Karpas-422 (cell line): ENCODE data around the gene IMMT. TPM values are rescaled to one million over a fixed set of nuclear protein-coding genes. Genes with fewer than 3 reads are reported as not detected.

Experiments
- DNase-seq: peaks from one replicate; pipeline ENCODE4 v3.0.0-alpha.2; 2015
- H2AFZ ChIP-seq: fragments of 200-600 bp; sonication (generic); 2 replicates; pipeline ENCODE4 v1.6.1; 2014; ENCODE audit warnings: antibody characterized with exemption, low read length, mixed read lengths
- H3K27ac ChIP-seq: fragments of 200-600 bp; sonication (generic); 2 replicates; pipeline ENCODE4 v1.5.1; 2014; ENCODE audit warnings: mild to moderate bottlenecking, low read length, moderate library complexity
- H3K27me3 ChIP-seq: fragments of 200-600 bp; sonication (generic); 2 replicates; pipeline ENCODE4 v1.6.1; 2014; ENCODE audit warnings: low read length, mixed read lengths
- H3K36me3 ChIP-seq: fragments of 200-600 bp; sonication (generic); 2 replicates; pipeline ENCODE4 v1.6.1; 2014; ENCODE audit warnings: low read length, mixed read lengths; ENCODE audit not compliant: insufficient read depth
- H3K4me1 ChIP-seq: fragments of 200-600 bp; sonication (generic); 2 replicates; pipeline ENCODE4 v1.6.1; 2014; ENCODE audit warnings: mild to moderate bottlenecking, low read length, mixed read lengths
- H3K4me2 ChIP-seq: fragments of 200-600 bp; sonication (generic); 2 replicates; pipeline ENCODE4 v1.6.1; 2014; ENCODE audit warnings: low read length, low read depth, mild to moderate bottlenecking; ENCODE audit not compliant: poor library complexity, severe bottlenecking
- H3K4me3 ChIP-seq: fragments of 200-600 bp; sonication (generic); 2 replicates; pipeline ENCODE4 v1.5.1; 2014; ENCODE audit warnings: mild to moderate bottlenecking, antibody characterized with exemption, low read length, mixed read lengths
- H3K79me2 ChIP-seq: fragments of 200-600 bp; sonication (generic); 2 replicates; pipeline ENCODE4 v1.6.1; 2014; ENCODE audit warnings: mild to moderate bottlenecking, low read length, mixed read lengths
- H3K9ac ChIP-seq: fragments of 200-600 bp; sonication (generic); 2 replicates; pipeline ENCODE4 v1.6.0; 2014; ENCODE audit warnings: low read length
- H3K9me2 ChIP-seq: fragments of 200-600 bp; sonication (generic), shearing (Covaris generic); replicated peaks from 2 replicates; pipeline ENCODE4 v1.6.0; 2014; ENCODE audit warnings: mild to moderate bottlenecking, low read length, moderate library complexity; ENCODE audit not compliant: insufficient read depth
- H3K9me3 ChIP-seq: fragments of 300-700, 200-600 bp; sonication (generic); 2 replicates; pipeline ENCODE4 v1.6.1; 2014; ENCODE audit warnings: low read length, mixed read lengths
- H4K20me1 ChIP-seq: fragments of 200-600 bp; sonication (generic); 2 replicates; pipeline ENCODE4 v1.6.1; 2014; ENCODE audit warnings: mild to moderate bottlenecking, antibody characterized with exemption, low read length, low read depth; ENCODE audit not compliant: insufficient read depth
- total RNA-seq: library from RNA; depleted of rRNA; stranded (reverse); fragments of >200 nt; shearing (Covaris generic); gene quantifications from 2 replicates; pipeline ENCODE4 v1.2.3, GENCODE V29; 2014; ENCODE audit warnings: low replicate concordance

Gene IMMT
- total RNA-seq, 1 experiment from 2014 or later = 115 TPM

- Histone ChIP-seq H3K9ac (no peak overlapping the region), H3K27me3 (no peaks in the 10 kb centered on the region), H3K9me2 (no peaks in the 10 kb centered on the region), H3K9me3 (no peaks in the 10 kb centered on the region), H3K27ac (no peak overlapping the region), H2AFZ (no peak overlapping the region), H3K4me1 (no peaks in the 10 kb centered on the region), H3K36me3 (peaks cover 50% of the 10 kb centered on the region), H4K20me1 (no peaks in the 10 kb centered on the region; the same call in 1 of the 2 replicates), H3K4me2 (no peak overlapping the region), H3K4me3 (no peak overlapping the region), H3K79me2 (peaks cover 29% of the 10 kb centered on the region)
- no peak for DNase-seq
Measured at GRCh38 chr2:86158286-86158685, 37.0 kb downstream of the IMMT start.

- Histone ChIP-seq H3K27me3 (no peaks in the 10 kb centered on the region), H4K20me1 (no peaks in the 10 kb centered on the region; the same call in 1 of the 2 replicates), H3K27ac (no peak overlapping the region), H3K4me3 (no peak overlapping the region), H3K9ac (no peak overlapping the region), H3K4me1 (no peaks in the 10 kb centered on the region), H3K36me3 (peaks cover 48% of the 10 kb centered on the region), H3K9me3 (no peaks in the 10 kb centered on the region), H3K9me2 (no peaks in the 10 kb centered on the region), H3K4me2 (no peak overlapping the region), H3K79me2 (peaks cover 25% of the 10 kb centered on the region), H2AFZ (no peak overlapping the region)
- DNase-seq = no peak
Measured at GRCh38 chr2:86157009-86157556, 38.2 kb downstream of the IMMT start.

GRCh38 chr2:86150502-86150901 is 44.8 kb downstream of the IMMT start:
- Histone ChIP-seq H3K4me2 (no peak overlapping the region), H3K79me2 (peaks cover 16% of the 10 kb centered on the region), H3K36me3 (peaks cover 54% of the 10 kb centered on the region), H3K27me3 (no peaks in the 10 kb centered on the region), H4K20me1 (0 out of 2 replicates have a peak, but pooled peaks cover 3% of the 10 kb centered on the region), H3K27ac (no peak overlapping the region), H3K9me2 (no peaks in the 10 kb centered on the region), H3K9ac (no peak overlapping the region), H3K9me3 (no peaks in the 10 kb centered on the region), H3K4me1 (no peaks in the 10 kb centered on the region), H2AFZ (no peak overlapping the region), H3K4me3 (no peak overlapping the region)
- no peak for DNase-seq

GRCh38 chr2:86147793-86148192 is 47.5 kb downstream of the IMMT start:
- no peaks in the 10 kb centered on the region for H3K4me1 ChIP-seq
- H3K9me3 ChIP-seq = no peaks in the 10 kb centered on the region
- H3K36me3 ChIP-seq = peaks cover 63% of the 10 kb centered on the region
- H3K4me2 ChIP-seq = no peak overlapping the region
- no peaks in the 10 kb centered on the region for H3K9me2 ChIP-seq
- no peak overlapping the region for H3K4me3 ChIP-seq
- H2AFZ ChIP-seq = no peak overlapping the region
- H3K27ac ChIP-seq = no peak overlapping the region
- H3K9ac ChIP-seq = no peak overlapping the region
- 0 out of 2 replicates have a peak, but pooled peaks cover 7% of the 10 kb centered on the region for H3K79me2 ChIP-seq
- 0 out of 2 replicates have a peak, but pooled peaks cover 3% of the 10 kb centered on the region for H4K20me1 ChIP-seq
- no peaks in the 10 kb centered on the region for H3K27me3 ChIP-seq
- no peak for DNase-seq

- no peak for DNase-seq
- no peak overlapping the region for H2AFZ ChIP-seq
- no peak overlapping the region for H3K9ac ChIP-seq
- H3K27ac ChIP-seq = no peak overlapping the region
- H3K4me3 ChIP-seq = no peak overlapping the region
- no peaks in the 10 kb centered on the region for H3K9me2 ChIP-seq
- H3K27me3 ChIP-seq = no peaks in the 10 kb centered on the region
- H3K36me3 ChIP-seq = peaks cover 68% of the 10 kb centered on the region
- H3K4me2 ChIP-seq = no peak overlapping the region
- H3K4me1 ChIP-seq = no peaks in the 10 kb centered on the region
- no peaks in the 10 kb centered on the region for H3K9me3 ChIP-seq
- H3K79me2 ChIP-seq = no peaks in the 10 kb centered on the region
- H4K20me1 ChIP-seq = peaks cover 3% of the 10 kb centered on the region; the same call in 1 of the 2 replicates
Measured at GRCh38 chr2:86143926-86144685, 51.2 kb downstream of the IMMT start.

GRCh38 chr2:86143307-86143706 is 52.0 kb downstream of the IMMT start:
- Histone ChIP-seq H3K27me3 (no peaks in the 10 kb centered on the region), H3K4me1 (no peaks in the 10 kb centered on the region), H4K20me1 (peaks cover 3% of the 10 kb centered on the region; the same call in 1 of the 2 replicates), H3K9me3 (no peaks in the 10 kb centered on the region), H3K4me2 (no peak overlapping the region), H2AFZ (no peak overlapping the region), H3K79me2 (no peaks in the 10 kb centered on the region), H3K36me3 (peaks cover 68% of the 10 kb centered on the region), H3K4me3 (no peak overlapping the region), H3K9ac (no peak overlapping the region), H3K9me2 (no peaks in the 10 kb centered on the region), H3K27ac (no peak overlapping the region)
- no peak for DNase-seq

GRCh38 chr2:86142436-86143257 is 52.6 kb downstream of the IMMT start:
- Histone ChIP-seq H3K4me3 (no peak overlapping the region), H3K9me2 (no peaks in the 10 kb centered on the region), H4K20me1 (no peaks in the 10 kb centered on the region; the same call in 1 of the 2 replicates), H3K4me2 (no peak overlapping the region), H3K27me3 (no peaks in the 10 kb centered on the region), H3K4me1 (no peaks in the 10 kb centered on the region), H2AFZ (no peak overlapping the region), H3K9me3 (no peaks in the 10 kb centered on the region), H3K27ac (no peak overlapping the region), H3K79me2 (no peaks in the 10 kb centered on the region), H3K9ac (no peak overlapping the region), H3K36me3 (peaks cover 69% of the 10 kb centered on the region)
- no peak for DNase-seq

GRCh38 chr2:86140969-86141392 is 54.3 kb downstream of the IMMT start:
- Histone ChIP-seq H3K36me3 (peaks cover 79% of the 10 kb centered on the region), H3K79me2 (no peaks in the 10 kb centered on the region), H3K27ac (no peak overlapping the region), H4K20me1 (no peaks in the 10 kb centered on the region; the same call in 1 of the 2 replicates), H3K9me3 (no peaks in the 10 kb centered on the region), H2AFZ (no peak overlapping the region), H3K27me3 (no peaks in the 10 kb centered on the region), H3K9ac (no peak overlapping the region), H3K9me2 (no peaks in the 10 kb centered on the region), H3K4me2 (no peak overlapping the region), H3K4me1 (no peaks in the 10 kb centered on the region), H3K4me3 (no peak overlapping the region)
- no peak for DNase-seq
